GM19468 (cell line): ENCODE measurements around the gene CD2.

Experiments used
- ATAC-seq: cut with Tn5 transposase; IDR thresholded peaks from one replicate; pipeline ENCODE4 v1.9.1; 2021; ENCODE audit warnings: mild to moderate bottlenecking, moderate library complexity, moderate number of reproducible peaks; ENCODE audit not compliant: unreplicated experiment; ENCODE audit errors: extremely low read depth

CD2 gene

DNA sequence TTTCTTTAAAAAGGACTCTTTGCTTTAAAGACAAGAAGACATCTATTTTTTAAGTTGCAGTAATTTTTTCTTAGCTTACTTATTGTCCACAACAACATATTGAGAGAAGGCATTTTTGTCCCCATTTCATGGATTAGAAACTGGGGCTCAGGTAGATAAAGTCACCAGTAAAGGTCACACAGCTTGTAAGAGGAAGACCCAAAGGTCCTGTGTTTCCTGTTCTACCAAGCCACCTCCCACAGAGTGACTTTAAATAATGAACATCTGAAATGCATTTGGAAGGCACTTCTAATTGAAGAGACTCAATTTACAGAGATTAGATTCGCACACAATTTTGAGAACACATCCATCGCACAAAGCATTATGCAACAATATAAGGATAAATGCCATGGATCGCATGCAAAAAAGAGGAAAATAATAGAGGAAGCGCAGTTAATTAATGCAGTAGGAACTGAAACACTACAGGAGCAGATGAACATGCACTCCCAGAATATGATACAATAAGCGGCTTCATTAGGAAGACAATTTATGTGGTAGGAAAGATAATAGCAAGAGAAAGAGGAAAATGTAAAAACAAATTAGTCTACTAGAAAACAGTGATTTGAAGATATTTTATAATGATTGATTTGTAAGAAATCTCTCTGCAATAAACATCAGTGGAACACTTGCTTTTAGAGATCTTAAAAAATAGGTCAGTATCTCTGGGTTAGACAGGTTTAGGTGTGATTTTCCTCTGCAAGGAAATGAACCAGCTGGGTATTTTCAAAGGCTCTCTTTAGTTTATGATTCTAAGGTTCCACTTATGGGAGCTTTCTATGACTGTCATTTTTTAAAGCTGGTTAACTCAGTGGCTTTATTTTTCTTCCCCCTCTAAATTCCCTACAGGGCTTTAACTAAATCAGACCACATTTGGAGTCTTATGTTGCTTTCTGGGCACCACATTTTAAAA lies 27.1 kb upstream of the CD2 start:
- no peak for ATAC-seq

DNA sequence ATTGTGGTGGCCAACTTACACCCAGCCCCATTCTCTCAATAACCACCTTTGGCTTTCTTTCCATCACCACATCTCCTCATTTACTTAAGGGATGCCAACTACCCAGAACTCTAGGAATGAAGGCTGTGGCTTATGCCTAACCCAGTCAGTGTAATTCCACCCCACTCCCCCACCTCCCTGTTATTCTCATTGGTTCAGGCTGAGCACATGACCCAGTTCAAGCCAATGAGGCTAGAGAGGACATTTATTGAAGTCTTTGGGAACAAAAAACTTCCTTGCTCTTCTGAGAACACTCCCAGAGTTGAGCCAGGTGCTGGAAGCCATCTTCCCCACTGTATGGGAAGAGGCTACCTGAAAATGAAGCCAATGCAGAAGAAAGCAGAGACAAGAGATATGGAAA lies 22.8 kb upstream of the CD2 start:
- ATAC-seq, result no peak

DNA sequence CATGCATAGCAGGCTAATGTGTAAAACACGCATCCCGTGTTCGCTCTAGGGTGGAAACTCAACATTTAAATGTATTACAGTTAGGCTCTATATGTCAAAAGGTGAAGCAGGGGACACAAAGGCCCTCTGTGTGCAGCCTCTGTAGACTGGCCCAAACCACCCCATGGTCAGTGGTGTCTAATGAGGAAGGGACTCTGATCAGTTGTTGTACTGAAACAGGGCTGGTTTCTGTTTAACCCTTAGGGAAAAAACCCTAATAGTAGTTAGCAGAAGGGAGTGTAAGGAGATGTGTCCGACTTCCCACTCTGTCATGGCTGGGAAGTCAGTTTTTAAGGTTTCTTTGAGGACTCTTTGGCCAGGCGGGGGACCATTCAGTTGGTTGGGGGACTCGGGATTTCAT lies 21.5 kb upstream of the CD2 start:
- no peak for ATAC-seq

- ATAC-seq, result no peak
Observed at GRCh38 chr1:116733476-116734365, 20.5 kb upstream of the CD2 start.

DNA sequence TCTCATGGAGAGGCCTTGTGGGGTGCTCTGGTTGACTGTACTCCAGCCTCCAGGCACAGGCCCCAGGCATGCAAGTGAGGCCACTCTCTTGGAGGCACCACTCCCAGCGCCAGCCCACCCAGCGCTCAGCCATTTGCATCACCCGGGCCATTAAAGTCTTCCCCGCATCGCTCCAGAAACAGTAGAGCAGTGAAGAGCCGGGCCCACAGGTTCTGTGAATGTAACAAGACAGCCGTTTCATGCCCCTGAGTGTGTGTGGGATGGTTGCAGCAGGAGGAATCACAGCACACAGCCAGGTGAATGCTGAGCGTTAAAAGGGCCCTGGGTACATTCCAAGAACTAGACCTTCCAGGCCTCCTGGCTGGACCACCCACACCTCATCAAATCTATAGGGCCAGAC lies 19.0 kb upstream of the CD2 start:
- ATAC-seq, result no peak

DNA sequence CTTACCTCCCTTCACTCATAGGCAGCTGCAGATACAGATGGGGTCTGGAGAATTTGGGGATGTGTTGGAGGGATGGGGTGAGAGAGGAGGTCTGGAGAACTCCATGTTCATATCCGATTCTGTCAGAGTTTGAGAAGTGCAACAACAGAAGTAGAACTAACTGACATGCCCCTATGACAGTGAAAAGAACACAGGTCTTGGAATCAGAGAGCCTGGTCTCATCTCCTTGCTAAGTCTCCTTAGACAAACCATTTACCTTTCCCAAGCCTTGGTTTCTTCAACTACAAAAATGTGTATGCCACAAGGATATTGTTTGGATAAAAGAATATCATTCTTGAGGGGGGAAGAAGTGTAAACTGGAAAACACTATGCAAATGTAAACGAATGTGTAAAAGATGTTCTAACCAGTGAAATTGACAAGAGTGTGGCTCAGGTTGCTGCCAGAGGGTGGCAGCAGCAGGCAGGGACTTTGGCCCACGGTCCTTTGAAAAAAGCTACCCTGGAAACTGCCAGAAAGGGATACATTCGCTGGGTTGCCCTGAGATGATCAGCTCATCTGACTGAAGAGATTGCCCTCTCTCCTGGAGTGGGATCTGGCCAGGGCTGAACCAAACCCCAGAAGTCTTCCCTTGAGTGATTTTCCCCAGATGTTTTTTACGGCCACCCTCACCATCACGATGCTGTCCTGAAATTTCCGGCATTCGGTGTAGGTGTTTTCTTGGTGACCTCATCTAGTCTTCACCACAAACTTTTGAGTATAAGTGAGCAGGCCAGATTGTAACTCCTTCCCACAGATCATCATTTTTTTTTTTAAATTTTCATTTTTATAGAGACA lies 17.0 kb upstream of the CD2 start:
- no peak for ATAC-seq

DNA sequence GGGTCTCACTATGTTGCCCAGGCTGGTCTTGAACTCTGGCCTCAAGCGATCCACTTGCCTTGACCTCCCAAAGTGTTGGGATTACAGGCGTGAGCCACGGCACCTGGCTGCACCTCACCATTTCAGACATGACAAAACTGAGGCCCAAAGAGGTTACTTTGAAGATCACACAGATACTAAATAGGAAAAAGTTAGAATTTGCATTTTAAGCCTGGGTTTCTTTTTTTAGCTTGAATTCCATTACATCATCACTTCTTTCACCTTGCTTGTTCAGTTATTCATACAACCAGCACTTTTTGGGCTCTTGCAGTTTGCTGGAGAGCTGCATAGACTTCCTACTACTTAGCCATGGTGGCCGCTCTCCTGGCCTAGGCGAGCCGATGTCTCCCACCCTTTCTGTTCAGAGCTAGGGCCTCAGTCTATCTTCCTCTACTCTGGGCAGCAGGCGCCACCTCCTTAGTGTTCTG lies 16.3 kb upstream of the CD2 start:
- no peak for ATAC-seq

DNA sequence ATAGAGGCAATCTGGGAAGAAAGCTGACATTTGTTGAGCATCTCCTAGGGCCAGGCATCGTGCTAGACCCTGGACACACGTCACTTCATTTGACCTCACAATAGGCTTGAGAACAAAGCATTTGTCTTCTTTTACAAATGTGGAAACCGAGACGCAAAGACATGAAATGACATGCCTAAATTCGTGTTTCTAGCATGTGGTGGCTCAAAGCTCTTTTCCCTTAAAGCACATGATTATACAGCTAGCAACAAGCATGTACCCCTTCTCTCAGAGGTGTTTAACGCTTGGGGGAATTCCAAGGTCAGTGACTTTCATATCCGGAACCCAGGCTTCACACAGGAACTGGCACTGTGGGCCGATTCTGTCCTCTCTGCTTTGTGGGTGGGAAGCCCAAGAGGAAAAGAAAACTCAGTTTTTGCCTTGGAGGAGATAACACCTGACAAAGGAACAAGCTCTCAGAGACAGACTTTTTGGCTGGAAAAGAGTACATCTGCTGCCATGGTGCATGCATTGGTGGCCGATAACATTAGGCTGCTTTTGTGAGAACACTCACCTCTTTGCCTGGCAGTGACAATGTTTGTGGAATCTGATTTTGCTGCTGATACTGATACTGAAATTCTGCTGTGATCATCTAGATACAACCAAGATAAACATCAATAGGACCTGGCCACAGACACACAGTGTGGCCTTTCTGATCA lies 15.4 kb upstream of the CD2 start:
- ATAC-seq, result peak; percentile 23

DNA sequence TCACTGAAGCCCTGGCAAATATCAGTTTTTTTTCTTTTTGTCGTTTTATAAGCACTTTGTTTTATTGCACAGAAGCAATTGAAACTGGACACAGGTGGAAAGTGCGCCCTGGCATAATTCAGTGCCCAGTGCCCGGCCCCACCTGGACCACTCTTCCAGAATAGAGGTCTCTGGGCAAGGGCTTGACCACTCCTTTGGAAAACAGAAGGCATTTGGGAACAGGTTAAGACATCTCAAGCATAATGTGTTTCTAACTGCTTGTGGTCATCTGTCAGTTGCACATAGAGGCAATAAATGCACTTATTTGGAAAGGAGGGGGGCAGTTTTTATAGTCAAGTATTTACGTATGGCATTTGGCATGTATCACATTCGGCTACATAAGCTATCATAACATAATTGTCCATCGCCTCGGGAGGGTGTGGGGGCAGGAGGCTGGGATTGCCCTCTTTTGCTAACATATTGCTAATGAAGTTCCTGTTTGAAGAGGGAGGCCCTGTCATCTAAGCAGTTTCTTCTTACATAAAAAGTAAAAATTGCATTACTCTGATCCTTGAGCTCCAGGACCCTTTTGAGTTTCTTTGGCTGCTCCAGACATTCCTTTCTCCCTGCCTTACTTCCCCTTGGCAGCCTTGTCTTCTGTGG lies 14.7 kb upstream of the CD2 start:
- ATAC-seq, result no peak

DNA sequence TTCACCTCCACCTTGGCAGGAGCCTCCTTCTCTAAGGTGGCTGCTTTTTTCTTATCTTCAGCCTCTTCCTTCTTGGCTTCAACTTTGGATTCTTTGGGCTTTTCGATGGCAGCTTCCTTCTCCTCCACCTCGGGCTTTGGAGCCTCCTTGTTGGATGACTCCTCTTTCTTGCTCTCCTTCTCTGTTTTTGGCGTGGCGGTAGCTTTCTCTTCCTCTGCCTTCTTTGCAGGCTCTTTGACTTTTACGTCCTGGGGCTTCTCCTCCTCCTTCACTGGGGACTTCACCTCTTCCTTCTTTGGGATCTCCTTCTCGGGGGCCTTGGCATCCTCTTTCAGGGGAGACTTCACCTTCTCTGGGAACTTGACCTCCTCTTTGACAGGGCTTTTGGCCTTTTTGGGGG lies 13.9 kb upstream of the CD2 start:
- ATAC-seq, result no peak

DNA sequence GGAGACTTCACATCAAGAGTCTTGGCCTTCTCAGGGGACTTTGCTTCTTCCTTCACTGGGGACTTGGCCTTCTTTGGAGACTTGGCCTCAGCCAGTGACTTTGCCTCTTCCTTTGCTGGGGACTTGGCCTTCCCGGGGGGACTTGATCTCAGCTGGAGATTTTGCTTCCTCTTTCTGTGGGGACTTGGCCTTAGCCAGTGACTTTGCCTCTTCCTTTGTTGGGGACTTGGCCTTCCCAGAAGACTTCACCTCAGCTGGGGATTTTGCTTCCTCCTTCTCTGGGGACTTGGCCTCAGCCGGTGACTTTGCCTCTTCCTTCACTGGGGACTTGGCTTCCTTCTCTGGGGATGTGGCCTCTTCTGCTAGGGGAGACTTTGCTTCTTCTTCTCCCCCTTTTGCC lies 13.5 kb upstream of the CD2 start:
- no peak for ATAC-seq

DNA sequence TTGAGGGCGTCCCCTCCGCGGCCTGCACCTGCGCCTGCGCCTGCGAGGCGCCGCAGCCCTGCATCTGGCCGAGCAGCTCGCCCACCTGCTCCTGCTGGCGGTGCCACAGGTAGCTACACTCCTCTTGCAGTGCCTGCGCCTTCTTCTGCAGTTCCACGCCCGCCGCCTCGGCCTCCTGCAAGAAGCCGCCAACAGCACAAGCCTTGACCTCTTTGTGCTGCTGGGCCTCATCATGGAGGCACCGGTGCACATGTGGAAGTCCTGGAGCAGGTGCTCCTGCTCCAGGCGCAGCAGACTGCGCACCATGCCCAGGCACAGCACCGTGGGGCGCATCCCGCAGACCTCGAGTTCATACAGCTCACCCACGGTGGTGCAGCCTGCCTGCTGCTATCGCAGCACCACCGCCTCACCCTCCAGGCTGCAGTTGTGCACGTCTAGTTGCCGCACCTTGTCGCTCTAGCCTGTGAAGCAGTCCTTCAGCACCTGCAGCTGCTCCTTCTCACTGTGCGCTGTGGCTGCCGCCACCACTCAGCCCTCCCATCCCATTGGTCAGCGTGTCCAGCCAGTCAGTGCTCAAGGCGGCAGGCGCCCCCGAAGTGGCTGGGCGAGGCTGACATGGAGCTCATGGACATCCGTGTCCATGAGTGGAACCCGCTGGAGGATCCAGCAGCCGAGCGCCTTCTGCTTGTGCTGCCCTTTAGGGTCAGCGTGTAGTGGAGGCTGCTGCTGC lies 12.2 kb upstream of the CD2 start:
- ATAC-seq, result no peak

DNA sequence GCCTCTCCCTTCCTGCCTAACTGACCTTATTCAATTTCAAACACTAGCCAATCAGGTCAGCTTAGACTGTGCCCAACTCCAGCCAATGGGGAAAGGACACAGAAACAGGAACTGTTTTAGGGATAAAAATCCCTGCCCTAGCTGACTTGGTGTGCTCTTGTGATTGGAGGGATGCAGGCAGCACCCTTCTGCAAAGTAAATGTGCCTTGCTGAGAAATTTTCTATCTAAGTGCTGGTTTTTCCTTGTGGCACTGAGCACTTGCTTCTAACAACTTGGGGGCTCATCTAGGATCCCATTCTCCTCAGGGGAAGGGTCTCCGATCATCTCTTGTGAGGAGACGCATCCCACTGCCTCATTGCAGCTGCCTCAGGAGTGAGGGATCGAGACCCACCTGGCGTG lies 10.7 kb upstream of the CD2 start:
- no peak for ATAC-seq

GRCh38 chr1:116748272-116748671 lies 6.0 kb upstream of the CD2 start:
- no peak for ATAC-seq

- ATAC-seq, result no peak
Observed at GRCh38 chr1:116751146-116751545, 3.1 kb upstream of the CD2 start.

- no peak for ATAC-seq
Observed at GRCh38 chr1:116751621-116752020, 2.6 kb upstream of the CD2 start.

DNA sequence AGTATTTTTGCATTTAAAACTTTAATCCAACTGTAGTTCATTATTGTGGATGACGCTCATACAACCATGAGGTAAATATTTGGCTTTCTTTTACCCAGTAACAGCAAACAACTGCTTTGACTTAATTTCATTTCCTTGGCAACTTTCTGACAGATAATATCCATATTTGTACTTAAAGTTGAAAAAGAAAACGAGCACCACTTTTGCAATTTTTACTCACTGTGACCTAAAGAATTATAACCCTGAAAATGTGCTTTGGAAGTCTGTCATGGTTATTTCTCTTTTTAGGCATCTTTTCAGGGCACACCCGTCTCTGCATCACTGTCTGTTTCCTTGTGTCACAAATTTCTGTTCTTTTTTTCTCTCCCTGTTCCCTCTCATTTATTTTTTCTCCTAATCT lies 918 bp upstream of the CD2 start:
- no peak for ATAC-seq

DNA sequence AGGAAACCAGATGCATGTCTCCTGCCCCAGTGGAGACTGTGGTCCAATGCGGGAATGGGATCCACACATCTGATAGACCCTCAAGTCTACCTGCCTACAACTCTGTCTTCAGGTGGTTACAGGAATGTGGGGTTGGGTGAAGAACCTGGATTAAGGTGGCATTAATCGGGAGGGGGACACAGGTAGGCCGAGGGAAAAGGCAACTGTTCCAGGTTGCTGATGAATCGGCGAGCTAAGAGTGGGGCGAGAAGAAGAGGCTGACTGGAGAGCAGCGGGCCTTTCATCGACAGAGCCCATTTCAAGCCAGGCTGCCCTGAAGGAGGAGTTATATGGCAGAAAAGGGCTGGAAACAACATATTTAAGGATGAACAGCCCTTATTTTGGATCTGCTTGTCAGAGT lies 836 bp downstream of the CD2 start:
- no peak for ATAC-seq

GRCh38 chr1:116755681-116756080 lies 1.5 kb downstream of the CD2 start:
- ATAC-seq, result no peak
